SIG-M5 treated with dmso at 0.1 percent for 504 hours (cell line): Measurements from ENCODE around the gene RASSF5.

Experiments
- DNase-seq: peaks from one replicate; lab custom pipeline; 2025; ENCODE audit not compliant: unreplicated experiment; lab: John Stamatoyannopoulos, UW

The RASSF5 gene

GRCh38 chr1:206496131-206496793, 11.1 kb upstream of the RASSF5 start:
- no peak for DNase-seq

DNA sequence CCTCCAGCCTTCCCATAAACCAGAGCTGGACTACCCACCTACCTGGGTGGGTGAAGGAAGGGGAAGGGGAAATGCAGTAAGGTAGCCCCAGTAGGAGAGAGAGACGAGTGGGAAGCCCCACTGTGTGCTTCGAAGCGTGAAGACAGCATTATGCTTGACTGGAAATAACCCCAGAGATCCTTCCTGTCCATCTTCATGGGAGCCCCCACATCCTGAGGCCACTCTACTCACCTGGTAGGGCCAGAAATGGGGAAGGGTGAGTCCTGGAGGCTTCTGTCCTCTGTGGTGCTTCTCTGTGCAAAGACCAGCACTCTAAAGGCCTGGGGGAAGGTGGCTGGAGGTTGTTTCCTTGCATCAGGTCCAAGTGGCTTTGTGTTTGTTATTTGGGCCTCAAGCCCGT, 10.0 kb upstream of the RASSF5 start:
- DNase-seq: no peak

GRCh38 chr1:206497774-206498173, 9.6 kb upstream of the RASSF5 start:
- DNase-seq: no peak

GRCh38 chr1:206498685-206499084, 8.6 kb upstream of the RASSF5 start:
- DNase-seq: no peak

DNA sequence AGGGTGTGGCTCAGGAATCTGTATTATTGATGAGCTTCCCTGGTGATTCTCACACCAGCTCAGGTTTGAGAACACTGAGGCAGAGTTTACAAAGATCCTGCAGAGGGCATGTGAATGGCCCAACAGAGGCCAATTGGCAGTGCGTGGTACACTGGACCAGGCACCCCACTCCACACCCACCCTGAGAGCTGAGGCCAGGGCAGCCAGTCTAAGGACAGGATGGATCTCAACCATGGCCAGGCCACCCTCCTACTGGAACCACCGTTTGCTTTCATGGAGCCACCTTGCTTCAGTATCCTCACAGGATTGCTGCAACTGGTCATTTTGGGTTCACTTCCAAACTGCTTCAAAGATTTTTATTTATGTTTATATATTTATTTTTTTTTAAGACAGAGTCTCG, 7.3 kb upstream of the RASSF5 start:
- no peak for DNase-seq

DNA sequence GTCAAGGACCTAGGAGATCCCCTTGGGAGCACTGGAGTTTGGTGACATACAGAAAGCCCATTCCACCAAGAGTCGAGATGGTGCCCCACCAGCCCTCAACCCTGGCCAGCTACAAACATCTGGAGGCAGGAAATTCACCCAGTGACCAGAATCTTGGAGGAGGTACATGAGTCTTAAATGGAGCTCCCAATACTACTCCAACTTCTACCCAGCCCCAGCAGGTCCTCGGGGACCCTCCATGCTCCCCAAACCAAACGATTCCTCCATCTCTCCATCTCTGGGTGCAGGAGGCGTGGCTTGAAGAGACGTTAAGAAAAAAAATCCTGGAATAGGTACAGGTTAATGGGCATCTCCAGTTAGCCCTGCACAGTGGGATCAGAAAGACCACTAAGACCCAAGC, 5.5 kb upstream of the RASSF5 start:
- DNase-seq: no peak

GRCh38 chr1:206502403-206502802, 4.9 kb upstream of the RASSF5 start:
- DNase-seq: no peak

DNA sequence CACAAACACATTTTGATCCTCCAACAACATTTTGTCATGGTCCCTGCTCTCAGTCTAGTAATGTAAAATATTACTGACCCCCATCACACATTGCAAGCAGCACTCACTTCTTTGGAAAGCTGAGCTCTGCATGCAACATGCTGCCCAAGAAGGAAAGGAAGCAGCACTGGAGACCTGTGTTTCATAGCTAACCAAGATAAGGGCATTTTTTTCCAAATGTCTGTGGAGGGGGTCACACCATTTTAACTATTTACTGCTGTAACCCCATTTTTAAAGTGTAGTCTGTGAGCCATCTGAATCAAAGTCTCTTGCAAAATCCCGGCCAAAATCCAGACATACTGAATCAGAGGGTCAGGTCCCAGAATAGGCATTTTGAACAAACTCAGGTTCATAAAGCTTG, 4.5 kb upstream of the RASSF5 start:
- peak; percentile 45 for DNase-seq

DNA sequence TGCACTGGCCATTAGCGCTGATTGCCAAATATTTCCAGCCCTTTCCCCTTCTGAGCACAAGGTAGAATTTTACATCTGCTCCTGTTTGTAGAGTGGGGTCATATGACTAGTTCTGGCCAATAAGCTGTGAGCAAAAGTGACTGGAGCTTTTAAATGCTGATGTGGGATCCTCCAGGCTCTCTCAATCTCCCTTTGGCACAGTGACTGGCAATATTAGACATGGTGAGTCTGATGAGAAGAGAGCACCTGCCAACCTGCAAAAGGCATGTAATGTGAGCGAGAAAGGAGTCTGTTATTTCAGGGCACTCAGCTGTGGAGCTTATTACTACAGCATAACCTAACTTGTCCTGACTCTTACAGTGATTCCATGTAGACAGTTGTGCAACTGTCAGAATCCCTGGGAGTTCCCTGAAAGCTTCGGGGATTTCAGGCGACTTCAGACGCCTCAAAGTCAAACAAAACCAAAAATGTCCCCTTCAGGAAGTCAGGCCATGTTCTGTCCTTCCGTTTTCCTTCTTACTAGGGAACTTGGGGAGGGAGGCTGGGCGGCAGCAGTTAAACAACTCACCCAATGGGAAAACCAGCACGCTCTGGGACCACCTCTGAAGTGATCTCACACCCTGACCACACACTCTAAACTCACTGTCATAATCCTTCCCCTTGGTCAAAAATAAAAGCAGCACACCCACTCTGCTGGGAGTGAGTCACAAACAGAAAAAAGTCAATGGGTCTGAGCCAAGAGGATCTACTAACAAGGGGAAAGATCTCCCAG, 3.6 kb upstream of the RASSF5 start:
- DNase-seq: peak; percentile 99

DNA sequence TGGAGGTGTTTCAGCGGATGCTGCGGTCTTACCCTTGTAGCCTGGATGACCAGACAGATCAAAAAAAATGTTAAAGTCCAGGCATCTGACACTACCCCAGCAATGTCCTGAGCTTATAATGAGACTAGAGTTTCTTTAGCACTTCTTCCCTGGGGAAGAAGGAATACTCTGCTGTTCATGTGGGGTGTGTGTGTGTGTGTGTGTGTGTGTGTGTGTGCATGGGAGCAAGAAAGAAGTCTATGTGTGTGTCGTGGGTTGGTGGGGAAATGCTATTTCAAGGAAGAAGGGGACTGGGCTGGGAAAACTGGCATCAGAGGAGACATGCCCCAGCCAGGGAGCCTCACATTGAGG, 3.0 kb upstream of the RASSF5 start:
- no peak for DNase-seq

GRCh38 chr1:206505702-206506355, 1.5 kb upstream of the RASSF5 start:
- peak; percentile 29 for DNase-seq

- no peak for DNase-seq
Measured at GRCh38 chr1:206506405-206507283, 687 bp upstream of the RASSF5 start.

DNA sequence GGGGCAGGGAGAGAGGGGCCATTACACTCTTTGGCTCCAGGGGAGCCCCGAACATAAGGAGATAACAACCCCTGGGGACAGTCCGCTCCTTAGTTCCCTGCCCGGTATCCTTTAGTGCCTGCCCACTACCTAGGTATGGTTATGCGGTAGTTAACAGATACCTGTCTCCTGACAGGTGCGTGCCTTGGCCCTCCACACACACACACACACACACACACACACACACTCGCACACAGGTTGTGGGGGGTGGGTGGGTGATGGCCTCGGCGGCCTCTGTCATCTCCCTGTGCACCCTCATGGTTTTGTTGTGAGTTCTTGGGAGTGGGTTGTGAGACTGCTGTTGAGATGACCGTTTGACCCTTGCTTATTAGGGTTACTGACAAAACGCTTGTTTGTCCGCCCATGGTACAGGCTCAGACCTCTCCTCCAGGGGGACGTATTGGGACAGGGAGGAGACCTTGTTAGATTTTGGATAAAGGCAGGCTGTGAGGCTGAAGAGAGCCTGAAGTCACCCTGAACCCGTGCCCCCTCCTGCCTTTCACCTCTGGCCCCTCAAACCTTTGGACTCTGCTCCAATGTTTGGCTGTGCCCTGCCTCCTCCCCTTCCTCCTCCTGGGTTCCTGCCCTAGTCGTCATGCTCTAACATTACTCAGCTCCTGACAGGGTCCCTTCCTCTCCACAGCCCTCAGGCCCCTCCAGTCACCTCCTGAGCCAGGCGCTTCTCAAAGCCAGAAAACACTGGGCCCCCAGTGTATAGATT, 979 bp downstream of the RASSF5 start:
- DNase-seq: no peak

DNA sequence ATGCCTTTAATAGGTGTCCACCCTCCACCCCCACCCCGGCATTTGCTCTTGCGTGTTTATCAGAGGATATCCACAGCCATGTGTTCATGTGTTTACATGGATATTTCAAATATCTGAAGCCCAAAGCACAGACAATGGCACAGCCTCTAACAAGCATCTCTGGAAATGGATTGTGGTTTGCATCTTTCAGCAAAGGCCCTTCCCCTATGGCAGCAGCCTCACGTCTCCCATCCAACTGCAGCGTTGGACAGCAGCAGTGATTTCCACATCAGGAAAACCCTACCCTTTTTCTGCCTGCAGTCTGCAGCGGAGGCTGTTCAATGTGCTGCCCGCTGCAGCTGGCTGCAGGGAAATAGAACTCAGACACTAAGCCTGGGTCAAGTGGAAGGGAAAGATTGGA, 1.6 kb downstream of the RASSF5 start:
- no peak for DNase-seq

DNA sequence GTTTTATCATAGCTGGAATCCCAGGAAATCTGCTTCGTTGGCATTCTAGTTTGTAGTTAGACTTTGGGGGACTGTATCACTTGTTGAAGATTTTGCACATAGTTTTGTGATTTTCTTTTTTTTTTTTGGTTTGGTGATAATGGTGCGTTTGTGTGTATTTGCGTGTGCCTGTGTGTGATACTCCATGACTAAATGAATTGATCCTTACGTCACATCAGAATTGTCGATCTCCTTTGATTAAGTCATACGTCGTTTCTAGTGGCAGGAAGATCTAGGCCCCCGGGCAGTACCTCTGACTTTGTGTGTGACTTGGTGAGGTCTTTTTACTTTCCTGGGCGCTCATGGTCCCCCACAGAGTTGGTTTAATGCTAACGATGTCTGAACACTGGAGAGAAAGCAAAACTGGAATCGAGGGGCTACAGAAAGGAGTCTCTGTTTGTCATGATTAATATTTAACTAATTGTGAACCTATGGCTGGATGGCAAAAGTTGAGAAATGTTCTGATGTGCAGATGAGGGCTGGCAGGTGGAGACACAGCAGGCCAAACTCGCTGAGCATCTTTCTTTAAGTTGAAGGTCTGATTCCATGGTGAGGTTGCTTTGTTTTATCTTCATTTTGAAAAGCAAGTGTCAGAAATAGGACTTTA, 2.4 kb downstream of the RASSF5 start:
- DNase-seq: no peak

GRCh38 chr1:206510371-206510770, 3.0 kb downstream of the RASSF5 start:
- no peak for DNase-seq

GRCh38 chr1:206511362-206512057, 4.2 kb downstream of the RASSF5 start:
- no peak for DNase-seq

DNA sequence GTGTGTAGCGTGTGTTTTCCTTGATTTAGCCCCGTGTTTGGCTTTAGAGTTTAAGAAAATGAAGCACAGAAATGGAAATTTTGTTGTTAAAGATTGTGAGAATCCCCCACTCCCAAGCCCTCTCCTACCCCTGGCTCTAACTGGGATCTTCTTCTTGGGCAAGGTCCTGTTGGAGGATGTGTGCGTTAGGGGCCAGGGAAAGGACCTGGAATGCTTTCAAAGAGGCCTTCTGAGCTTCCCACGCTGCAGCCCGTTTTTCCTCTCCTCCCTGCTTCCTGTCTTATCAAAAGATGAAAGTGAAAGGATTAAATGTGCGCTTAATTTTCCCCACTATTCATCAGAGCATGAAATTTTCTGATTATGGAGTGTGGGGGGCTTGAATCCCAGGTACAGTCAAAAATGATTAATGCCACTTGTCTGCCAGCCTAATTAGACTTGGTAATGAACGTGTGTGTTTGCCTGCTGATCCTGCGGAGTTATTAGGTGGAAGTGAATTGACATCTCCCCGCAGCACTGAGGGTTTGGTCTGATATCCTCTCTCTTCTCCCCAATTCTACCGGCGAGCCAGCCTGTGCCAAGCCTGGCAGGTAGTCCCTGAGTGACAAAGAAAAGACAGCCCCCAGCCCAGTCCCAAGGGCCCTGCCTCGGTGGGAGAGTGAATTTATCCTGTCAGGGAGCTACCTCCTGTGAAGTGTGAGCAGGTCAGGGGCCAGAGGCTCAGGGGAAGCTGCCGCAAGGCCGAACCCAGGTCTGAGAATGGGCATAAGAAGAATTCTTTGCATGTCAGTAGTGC, 4.9 kb downstream of the RASSF5 start:
- no peak for DNase-seq

- DNase-seq: no peak
Measured at GRCh38 chr1:206512851-206513180, 5.5 kb downstream of the RASSF5 start.
